H9 (cell line): ENCODE data around the gene TP53. TPM values are rescaled to one million over a fixed set of nuclear protein-coding genes. Genes with fewer than 3 reads are reported as not detected.

ENCODE experiments used
- DNase-seq: peaks from one replicate; pipeline ENCODE4 v3.0.0-alpha.2; 2017
- H2AFZ ChIP-seq: one replicate; pipeline ENCODE4 v1.6.1; 2013; ENCODE audit warnings: mild to moderate bottlenecking, low read length, control low read depth, moderate library complexity
- H2AK5ac ChIP-seq: 2 replicates; pipeline ENCODE4 v1.6.1; 2013; ENCODE audit warnings: low read length, control low read depth, mixed read lengths; ENCODE audit not compliant: insufficient read length
- H2BK120ac ChIP-seq: one replicate; pipeline ENCODE4 v1.6.1; 2013; ENCODE audit warnings: low read depth, mild to moderate bottlenecking, low read length, control low read depth, inconsistent platforms; ENCODE audit not compliant: poor library complexity, severe bottlenecking
- H2BK12ac ChIP-seq: 2 replicates; pipeline ENCODE4 v1.6.1; 2013; ENCODE audit warnings: low read length, control low read depth, mixed read lengths, low read depth; ENCODE audit not compliant: insufficient read length
- H2BK15ac ChIP-seq: 2 replicates; pipeline ENCODE4 v1.6.1; 2013; ENCODE audit warnings: low read depth, low read length, control low read depth
- H2BK20ac ChIP-seq: one replicate; pipeline ENCODE4 v1.6.1; 2013; ENCODE audit warnings: low read depth, mild to moderate bottlenecking, low read length, control low read depth, inconsistent platforms; ENCODE audit not compliant: poor library complexity, severe bottlenecking
- H2BK5ac ChIP-seq: 2 replicates; pipeline ENCODE4 v1.6.1; 2013; ENCODE audit warnings: low read length, control low read depth, mixed read lengths; ENCODE audit not compliant: insufficient read length
- H3K14ac ChIP-seq: 2 replicates; pipeline ENCODE4 v1.6.1; 2013; ENCODE audit warnings: low read length, control low read depth; ENCODE audit not compliant: insufficient read depth
- H3K18ac ChIP-seq: 2 replicates; pipeline ENCODE4 v1.6.1; 2013; ENCODE audit warnings: low read depth, mild to moderate bottlenecking, mixed read lengths, low read length, control low read depth; ENCODE audit not compliant: insufficient read length
- H3K23ac ChIP-seq: 2 replicates; pipeline ENCODE4 v1.6.1; 2013; ENCODE audit warnings: low read length, control low read depth, mixed read lengths, low read depth; ENCODE audit not compliant: insufficient read length
- H3K23me2 ChIP-seq: 2 replicates; pipeline ENCODE4 v1.6.1; 2013; ENCODE audit warnings: low read depth, mild to moderate bottlenecking, mixed read lengths, low read length, control low read depth; ENCODE audit not compliant: insufficient read length, poor library complexity, severe bottlenecking
- H3K27ac ChIP-seq: 2 replicates; pipeline ENCODE4 v1.5.1; 2013; ENCODE audit warnings: low read length, control low read depth, mixed read lengths, low read depth; ENCODE audit not compliant: insufficient read length
- H3K27me3 ChIP-seq: 2 replicates; pipeline ENCODE4 v1.6.1; 2013; ENCODE audit warnings: low read length, control low read depth, inconsistent platforms; ENCODE audit not compliant: insufficient read depth
- H3K4ac ChIP-seq: 2 replicates; pipeline ENCODE4 v1.6.1; 2013; ENCODE audit warnings: low read depth, mild to moderate bottlenecking, control low read depth, inconsistent platforms, low read length, moderate library complexity
- H3K4me1 ChIP-seq: 2 replicates; pipeline ENCODE4 v1.6.1; 2013; ENCODE audit warnings: low read length, control low read depth, inconsistent platforms; ENCODE audit not compliant: insufficient read depth
- H3K4me2 ChIP-seq: 2 replicates; pipeline ENCODE4 v1.6.1; 2013; ENCODE audit warnings: low read length, control low read depth, mixed read lengths; ENCODE audit not compliant: insufficient read length, insufficient read depth
- H3K56ac ChIP-seq: 2 replicates; pipeline ENCODE4 v1.6.1; 2013; ENCODE audit warnings: low read depth, mild to moderate bottlenecking, mixed read lengths, low read length, control low read depth; ENCODE audit not compliant: insufficient read length
- H3K79me1 ChIP-seq: 2 replicates; pipeline ENCODE4 v1.6.1; 2013; ENCODE audit warnings: low read depth, mild to moderate bottlenecking, moderate library complexity, low read length, control low read depth, inconsistent platforms; ENCODE audit not compliant: insufficient read depth, poor library complexity, severe bottlenecking
- H3K79me2 ChIP-seq: 2 replicates; pipeline ENCODE4 v1.6.1; 2013; ENCODE audit warnings: low read length, control low read depth, inconsistent platforms; ENCODE audit not compliant: insufficient read depth
- H3K9ac ChIP-seq: 2 replicates; pipeline ENCODE4 v1.6.1; 2013; ENCODE audit warnings: low read length, control low read depth, mixed read lengths; ENCODE audit not compliant: insufficient read length; ENCODE audit errors: extremely low read depth
- H3K9me3 ChIP-seq: one replicate; pipeline ENCODE4 v1.6.1; 2013; ENCODE audit warnings: low read depth, low read length, inconsistent platforms; ENCODE audit not compliant: control insufficient read depth
- H3T11ph ChIP-seq: one replicate; pipeline ENCODE4 v1.6.1; 2013; ENCODE audit warnings: mild to moderate bottlenecking, low read length, control low read depth, inconsistent platforms
- H4K20me1 ChIP-seq: one replicate; pipeline ENCODE4 v1.6.1; 2013; ENCODE audit not compliant: control insufficient read depth, insufficient read length, insufficient read depth
- H4K5ac ChIP-seq: 2 replicates; pipeline ENCODE4 v1.6.1; 2013; ENCODE audit warnings: low read depth, mild to moderate bottlenecking, mixed read lengths, low read length, control low read depth; ENCODE audit not compliant: insufficient read length
- H4K8ac ChIP-seq: replicated peaks from 2 replicates; pipeline ENCODE4 v1.6.1; 2013; ENCODE audit warnings: low read length, control low read depth, mixed read lengths, low read depth; ENCODE audit not compliant: insufficient read length
- H4K91ac ChIP-seq: 2 replicates; pipeline ENCODE4 v1.6.1; 2013; ENCODE audit warnings: low read depth, mild to moderate bottlenecking, moderate library complexity, mixed read lengths, low read length, control low read depth; ENCODE audit not compliant: insufficient read length
- H3K27ac Mint-ChIP-seq, 3 experiments: 2 replicates in 2 of 3; 3 replicates in 1 of 3; pipeline ENCODE4 v1.8.0; 2020 to 2021; ENCODE audit warnings: mixed read lengths in 3 of 3, mild to moderate bottlenecking in 1 of 3, moderate library complexity in 1 of 3
- H3K27me3 Mint-ChIP-seq: 2 replicates; pipeline ENCODE4 v1.8.0; 2021; ENCODE audit warnings: low read depth, mild to moderate bottlenecking, moderate library complexity, mixed read lengths
- H3K36me3 Mint-ChIP-seq, 3 experiments: 2 replicates in 2 of 3; 3 replicates in 1 of 3; pipeline ENCODE4 v1.8.0; 2020 to 2021; ENCODE audit warnings: low read depth in 3 of 3, mixed read lengths in 3 of 3; ENCODE audit not compliant: insufficient read depth in 1 of 3
- H3K4me1 Mint-ChIP-seq, 2 experiments: 2 replicates each; pipeline ENCODE4 v1.8.0; 2020; ENCODE audit warnings: mixed read lengths in 2 of 2
- H3K4me3 Mint-ChIP-seq, 2 experiments: 2 replicates in 1 of 2; 3 replicates in 1 of 2; pipeline ENCODE4 v1.8.0; 2020 to 2021; ENCODE audit warnings: mild to moderate bottlenecking in 2 of 2, mixed read lengths in 2 of 2, moderate library complexity in 1 of 2
- H3K9me3 Mint-ChIP-seq, 2 experiments: 2 replicates in 1 of 2; 3 replicates in 1 of 2; pipeline ENCODE4 v1.8.0; 2020; ENCODE audit warnings: mild to moderate bottlenecking in 2 of 2, mixed read lengths in 2 of 2, moderate library complexity in 1 of 2
- CTCF ChIP-seq: fragments of 200-600 bp; sonication (generic); conservative IDR thresholded peaks from 3 replicates; pipeline ENCODE4 v1.8.0; 2021; ENCODE audit warnings: antibody characterized with exemption, mild to moderate bottlenecking
- WGBS: extraction: QIAGEN DNeasy Blood & Tissue Kit; methylation state at CpG from one replicate; pipeline ENCODE4 v1.1.7; 2013; ENCODE audit warnings: missing lambda C conversion rate, low lambda C conversion rate, mixed read lengths; ENCODE audit not compliant: insufficient read length; ENCODE audit errors: extremely low coverage; 5-methylcytosine and 5-hydroxymethylcytosine counted together
- total RNA-seq: library from RNA; stranded (reverse); gene quantifications from 2 replicates; pipeline ENCODE4 v1.2.1, GENCODE V29; 2021

TP53 gene
- total RNA-seq, 1 experiment from 2014 or later, result 163 TPM

DNA sequence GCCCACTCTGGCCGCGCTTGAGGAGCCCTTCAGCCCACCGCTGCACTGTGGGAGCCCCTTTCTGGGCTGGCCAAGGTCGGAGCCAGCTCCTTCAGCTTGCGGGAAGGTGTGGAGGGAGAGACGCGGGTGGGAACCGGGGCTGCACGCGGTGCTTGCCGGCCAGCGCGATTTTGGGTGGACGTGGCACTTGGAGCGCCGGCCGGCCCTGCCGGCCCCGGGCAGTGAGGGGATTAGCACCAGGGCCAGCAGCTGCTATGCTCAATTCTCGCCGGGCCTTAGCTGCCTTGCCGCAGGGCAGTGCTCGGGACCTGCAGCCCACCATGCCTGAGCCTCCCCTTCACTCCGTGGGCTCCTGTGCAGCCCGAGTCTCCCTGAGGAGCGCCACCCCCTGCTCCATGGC is 46.5 kb downstream of the TP53 start:
- Histone ChIP-seq H2AFZ (no peak overlapping the region), H3K79me2 (no peaks in the 10 kb centered on the region), H3K4me1 (no peaks in the 10 kb centered on the region), H2BK15ac (no peak overlapping the region), H3K9me3 (no peaks in the 10 kb centered on the region), H2BK12ac (no peak overlapping the region), H3K23ac (no peak overlapping the region), H3K56ac (no peak overlapping the region), H4K91ac (no peak overlapping the region), H3K9ac (no peak overlapping the region), H4K20me1 (no peaks in the 10 kb centered on the region), H2BK20ac (no peak overlapping the region), H4K8ac (no peak overlapping the region), H3K4ac (no peak overlapping the region), H3K79me1 (no peaks in the 10 kb centered on the region), H3K14ac (no peak overlapping the region), H3K23me2 (no peaks in the 10 kb centered on the region), H3K4me2 (no peak overlapping the region), H2BK5ac (no peak overlapping the region), H4K5ac (no peak overlapping the region), H3K27ac (no peak overlapping the region), H2BK120ac (no peak overlapping the region), H3K27me3 (no peaks in the 10 kb centered on the region), H3T11ph (no peak overlapping the region), H3K18ac (no peak overlapping the region), H2AK5ac (no peak overlapping the region)
- Mint-ChIP-seq H3K27me3 (peaks cover 3% of the 10 kb centered on the region), H3K27ac (no peak overlapping the region), H3K36me3 (no peaks in the 10 kb centered on the region), H3K9me3 (no peaks in the 10 kb centered on the region; a peak in 1 of 5 replicates), H3K4me1 (peaks cover 9% of the 10 kb centered on the region in 2 experiments), H3K4me3 (no peak overlapping the region)
- WGBS, result no CpG with 5 or more reads among the region's 26 CpGs
- no peak for TF ChIP-seq CTCF
- no peak for DNase-seq
